ENCODE data around the gene CD177. TPM values are rescaled to one million over a fixed set of nuclear protein-coding genes. Genes with fewer than 3 reads are reported as not detected.

CD177 gene
- total and polyA plus RNA-seq, 9 of the 15 experiments (the other 6 are each of a cell fraction or from before 2014, with no cell fraction given) = not detected

- Histone ChIP-seq H3K4me1 (replicated peaks in 1 of 2; ENCODE audit: control insufficient read depth in 2 of 2, insufficient read depth in 2 of 2, low read length in 2 of 2) (no peaks in the 10 kb centered on the region), H2AFZ (ENCODE audit: low read depth, low read length) (peak overlapping the region; percentile 30)
- 6% methylated on average over 26 of the region's 27 CpGs for WGBS (ENCODE audit: insufficient coverage, low coverage, missing lambda C conversion rate)
- no peak for TF ChIP-seq TBL1XR1 (IDR thresholded peaks at IDR 0.05; ENCODE audit: low read length in 2 of 2)
- TF ChIP-seq KLF6 (CRISPR knock-in tag; IDR thresholded peaks at IDR 0.05; ENCODE audit: borderline replicate concordance) = no peak
- TF ChIP-seq ZNF57 (CRISPR knock-in tag; IDR thresholded peaks at IDR 0.05) = no peak
- no peak for TF ChIP-seq MAFK (IDR thresholded peaks at IDR 0.05; ENCODE audit: low read length)
- TF ChIP-seq, protein P1, sequence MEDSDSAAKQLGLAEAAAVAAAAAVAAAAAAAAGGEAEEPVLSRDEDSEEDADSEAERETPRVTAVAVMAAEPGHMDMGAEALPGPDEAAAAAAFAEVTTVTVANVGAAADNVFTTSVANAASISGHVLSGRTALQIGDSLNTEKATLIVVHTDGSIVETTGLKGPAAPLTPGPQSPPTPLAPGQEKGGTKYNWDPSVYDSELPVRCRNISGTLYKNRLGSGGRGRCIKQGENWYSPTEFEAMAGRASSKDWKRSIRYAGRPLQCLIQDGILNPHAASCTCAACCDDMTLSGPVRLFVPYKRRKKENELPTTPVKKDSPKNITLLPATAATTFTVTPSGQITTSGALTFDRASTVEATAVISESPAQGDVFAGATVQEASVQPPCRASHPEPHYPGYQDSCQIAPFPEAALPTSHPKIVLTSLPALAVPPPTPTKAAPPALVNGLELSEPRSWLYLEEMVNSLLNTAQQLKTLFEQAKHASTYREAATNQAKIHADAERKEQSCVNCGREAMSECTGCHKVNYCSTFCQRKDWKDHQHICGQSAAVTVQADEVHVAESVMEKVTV (CRISPR knock-in tag; IDR thresholded peaks at IDR 0.05) = 0 out of 2 replicates have a peak, but pooled peaks have one; percentile 28
- 0 out of 2 replicates have a peak, but pooled peaks have one; percentile 20 for TF ChIP-seq JUND (IDR thresholded peaks at IDR 0.05; ENCODE audit: borderline replicate concordance, low read depth, low read length)
- TF ChIP-seq JUND (tag; IDR thresholded peaks at IDR 0.05; ENCODE audit: borderline replicate concordance, low read depth, low read length) = no peak
- no peak for TF ChIP-seq ZNF431 (CRISPR knock-in tag; IDR thresholded peaks at IDR 0.05)
- TF ChIP-seq CREB1 (IDR thresholded peaks at IDR 0.05) = no peak
- no peak for TF ChIP-seq CREB1 (CRISPR knock-in tag; IDR thresholded peaks at IDR 0.05)
- no peak for TF ChIP-seq ZNF384 (IDR thresholded peaks at IDR 0.05; ENCODE audit: low read depth, low read length)
- TF ChIP-seq, protein P2, sequence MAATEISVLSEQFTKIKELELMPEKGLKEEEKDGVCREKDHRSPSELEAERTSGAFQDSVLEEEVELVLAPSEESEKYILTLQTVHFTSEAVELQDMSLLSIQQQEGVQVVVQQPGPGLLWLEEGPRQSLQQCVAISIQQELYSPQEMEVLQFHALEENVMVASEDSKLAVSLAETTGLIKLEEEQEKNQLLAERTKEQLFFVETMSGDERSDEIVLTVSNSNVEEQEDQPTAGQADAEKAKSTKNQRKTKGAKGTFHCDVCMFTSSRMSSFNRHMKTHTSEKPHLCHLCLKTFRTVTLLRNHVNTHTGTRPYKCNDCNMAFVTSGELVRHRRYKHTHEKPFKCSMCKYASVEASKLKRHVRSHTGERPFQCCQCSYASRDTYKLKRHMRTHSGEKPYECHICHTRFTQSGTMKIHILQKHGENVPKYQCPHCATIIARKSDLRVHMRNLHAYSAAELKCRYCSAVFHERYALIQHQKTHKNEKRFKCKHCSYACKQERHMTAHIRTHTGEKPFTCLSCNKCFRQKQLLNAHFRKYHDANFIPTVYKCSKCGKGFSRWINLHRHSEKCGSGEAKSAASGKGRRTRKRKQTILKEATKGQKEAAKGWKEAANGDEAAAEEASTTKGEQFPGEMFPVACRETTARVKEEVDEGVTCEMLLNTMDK (IDR thresholded peaks at IDR 0.05; ENCODE audit: borderline replicate concordance, insufficient read depth, low read depth, low read length, poor library complexity, severe bottlenecking) = peak; percentile 66
- TF ChIP-seq SMC3 (conservative IDR thresholded peaks at IDR 0.05; ENCODE audit: insufficient read depth, low read depth, low read length) = peak; percentile 67
- no peak for TF ChIP-seq PHB (CRISPR knock-in tag; IDR thresholded peaks at IDR 0.05)
- peak; percentile 38; the same call in 1 of the 2 replicates for TF ChIP-seq ESRRA (IDR thresholded peaks at IDR 0.05; ENCODE audit: borderline replicate concordance, low read depth)
- TF ChIP-seq RCOR1 (IDR thresholded peaks at IDR 0.05; ENCODE audit: borderline replicate concordance in 1 of 2, low read depth in 2 of 2, low read length in 2 of 2) = 0 out of 4 replicates have a peak, but pooled peaks of 1 of the 2 experiments have one; percentile 25
- peak; percentile 30; the same call in 1 of the 2 replicates for TF ChIP-seq MYC (IDR thresholded peaks at IDR 0.05; ENCODE audit: low read depth, low read length)
- no peak for TF ChIP-seq MYC (CRISPR knock-in tag; IDR thresholded peaks at IDR 0.05; ENCODE audit: borderline replicate concordance, low read depth)
- peak; percentile 64; the same call in 1 of the 2 replicates for TF ChIP-seq OTX1 (CRISPR knock-in tag; IDR thresholded peaks at IDR 0.05)
Measured at GRCh38 chr19:43316591-43317319, 36.7 kb upstream of the CD177 start.

More at GRCh38 chr19:43316591-43317319, 36.7 kb upstream of the CD177 start:
- Histone ChIP-seq H3K36me3 (ENCODE audit: control insufficient read depth, insufficient read depth, low read length) (no peaks in the 10 kb centered on the region), H3K4me2 (ENCODE audit: insufficient read depth, low read length) (peak overlapping the region; percentile 37; the same call in 1 of the 2 replicates), H3K9me3 (replicated peaks; ENCODE audit: control insufficient read depth, insufficient read depth, low read depth, low read length) (no peaks in the 10 kb centered on the region), H3K79me2 (ENCODE audit: control insufficient read depth, insufficient read depth, low read length) (no peaks in the 10 kb centered on the region), H3K27ac (ENCODE audit: extremely low read depth, low read depth, low read length) (no peak overlapping the region), H3K9me1 (ENCODE audit: control insufficient read depth, insufficient read depth, low read length) (no peaks in the 10 kb centered on the region), H3K4me3 (no peak overlapping the region), H4K20me1 (replicated peaks; ENCODE audit: control insufficient read depth, insufficient read depth, low read length) (no peaks in the 10 kb centered on the region), H3K9ac (ENCODE audit: insufficient read depth in 1 of 2, low read depth in 2 of 2, low read length in 2 of 2) (no peak overlapping the region), H3K27me3 (ENCODE audit: control insufficient read depth in 2 of 2, insufficient read depth in 2 of 2, low read length in 2 of 2) (peaks cover 2 to 4% of the 10 kb centered on the region in 2 experiments; a peak in 1 of 5 replicates)
- no TSS peak for BruUV-seq (replicated peaks)
- in situ Hi-C loops (cut with MboI) = loop anchor here (10.0 kb wide), 1 partner anchor 132 kb away; the partner anchor contains the start of gene PSG5
- POLR2A ChIA-PET = no interaction called here
- peak; percentile 100 for ATAC-seq
- DNase-seq (ENCODE audit: extremely low read depth in 1 of 4, low spot score in 3 of 4) = peak; percentile 19 to 77 (median 40)
- FAIRE-seq = peak; percentile 87
- CTCF ChIA-PET (ENCODE audit: low intra/inter-chr PET ratio) = interaction anchor here (1.1 to 1.9 kb wide), 3 partner anchors 11 to 89 kb away, joined by 3 to 5 read pairs (median 4); no protein-coding TSS in a partner anchor
- intact Hi-C loops (cut with micrococcal nuclease) = loop anchor here (10.0 kb wide), 1 partner anchor 108 kb away; no protein-coding TSS in a partner anchor
